K562 (cell line): ENCODE measurements around the gene EIF4G1. TPM values are rescaled to one million over a fixed set of nuclear protein-coding genes. Genes with fewer than 3 reads are reported as not detected.

ENCODE experiments used
- CC2D1A ChIP-seq: fragments of 450-650 bp; IDR thresholded peaks from 2 replicates; pipeline ENCODE4 v1.6.1; 2017; ENCODE audit warnings: mild to moderate bottlenecking
- CXXC5 ChIP-seq: fragments of 250-450 bp; sonication (Bioruptor Pico); IDR thresholded peaks from 2 replicates; pipeline ENCODE4 v1.8.0; 2022; ENCODE audit warnings: inconsistent platforms, mild to moderate bottlenecking, moderate library complexity
- ELF1 ChIP-seq: fragments of 200-800 bp; sonication (Bioruptor generic); IDR thresholded peaks from 2 replicates; pipeline ENCODE4 v1.6.1; 2016; ENCODE audit warnings: missing genetic modification characterization, missing compliant biosample characterization
- FOSL1 ChIP-seq: fragments of 200-800 bp; sonication (Bioruptor generic); conservative IDR thresholded peaks from 2 replicates; pipeline ENCODE4 v1.6.1; 2016; ENCODE audit warnings: missing genetic modification characterization, missing compliant biosample characterization
- FOXK2 ChIP-seq, 2 experiments: fragments of 450-650 bp; IDR thresholded peaks in 1 of 2; conservative IDR thresholded peaks in 1 of 2; 2 replicates each; pipeline ENCODE4 v1.6.1; 2016; ENCODE audit warnings: low read depth in 2 of 2, mild to moderate bottlenecking in 1 of 2
- HDAC1 ChIP-seq, 2 experiments: fragments of 450-650 bp; IDR thresholded peaks; 2 replicates each; pipeline ENCODE4 v1.6.1; 2016 to 2017; ENCODE audit warnings: inconsistent platforms in 1 of 2, mild to moderate bottlenecking in 1 of 2, moderate library complexity in 1 of 2
- HDAC2 ChIP-seq: fragments of 450-650 bp; IDR thresholded peaks from 2 replicates; pipeline ENCODE4 v1.6.1; 2016; ENCODE audit warnings: mild to moderate bottlenecking
- HDGF ChIP-seq: fragments of 450-650 bp; IDR thresholded peaks from 2 replicates; pipeline ENCODE4 v1.6.1; 2016
- HNRNPUL1 ChIP-seq: fragments of 200-400 bp; formaldehyde crosslinking; IDR thresholded peaks from 2 replicates; pipeline ENCODE4 v1.6.1; 2017; ENCODE audit warnings: low read length
- KHSRP ChIP-seq: fragments of 450-650 bp; IDR thresholded peaks from 2 replicates; pipeline ENCODE4 v1.6.1; 2017
- NCOA4 ChIP-seq: fragments of 450-650 bp; IDR thresholded peaks from 2 replicates; pipeline ENCODE4 v1.6.1; 2018; ENCODE audit warnings: mild to moderate bottlenecking; ENCODE audit not compliant: partially characterized antibody
- NEUROD1 ChIP-seq: fragments of 150-350 bp; IDR thresholded peaks from 2 replicates; pipeline ENCODE4 v1.6.1; 2014; ENCODE audit warnings: borderline replicate concordance, low read length, low read depth; ENCODE audit not compliant: partially characterized antibody
- POLR2AphosphoS5 ChIP-seq: IDR thresholded peaks from 2 replicates; pipeline ENCODE4 v1.6.1; 2011; ENCODE audit warnings: mild to moderate bottlenecking, low read depth, low read length, moderate library complexity; ENCODE audit not compliant: control insufficient read depth, insufficient read depth
- SIN3B ChIP-seq: fragments of 450-650 bp; IDR thresholded peaks from 2 replicates; pipeline ENCODE4 v1.6.1; 2017; ENCODE audit warnings: low read depth, mild to moderate bottlenecking, moderate library complexity
- ZFP36 ChIP-seq: fragments of 150-350 bp; IDR thresholded peaks from 2 replicates; pipeline ENCODE4 v1.6.1; 2018; ENCODE audit warnings: low read length, low read depth; ENCODE audit not compliant: partially characterized antibody
- ZNF717 ChIP-seq: fragments of 250-450 bp; sonication (Bioruptor Pico); IDR thresholded peaks from 2 replicates; pipeline ENCODE4 v1.5.0; 2021
- polyA plus RNA-seq, 8 experiments: library from polyadenylated mRNA; depleted of rRNA in 4 of 8; stranded (reverse) in 5 of 8; unstranded in 3 of 8; fragments of >200 nt; fragmentation: Nextera tagmentation in 2 of 8; fragmentation: Illumina TruSeq in 1 of 8; extraction: Ambion mirVana in 2 of 8; extraction: Trizol in 1 of 8; gene quantifications; 2 replicates each; pipeline versions ENCODE4 v1.2.1 to v1.2.3, GENCODE V29; 2011 to 2014; ENCODE audit warnings: inconsistent platforms in 1 of 8, missing spikeins in 1 of 8
- total RNA-seq, 7 experiments: library from RNA; depleted of rRNA in 6 of 7; stranded (reverse); fragments of >200 nt in 6 of 7; fragmentation: Illumina TruSeq in 2 of 7; extraction: Trizol in 2 of 7; gene quantifications; 2 replicates each; pipeline versions ENCODE4 v1.2.1 to v1.2.3, GENCODE V29; 2011 to 2021; ENCODE audit warnings: low replicate concordance in 1 of 7
- TF ChIP-seq, protein P1 (sequence below): sonication (generic); formaldehyde crosslinking; IDR thresholded peaks from 2 replicates; pipeline ENCODE4 v1.8.0; 2022; ENCODE audit warnings: mild to moderate bottlenecking, missing genetic modification reagents
- TF ChIP-seq, protein P2 (sequence below): sonication (generic); formaldehyde crosslinking; IDR thresholded peaks from 2 replicates; pipeline ENCODE4 v1.8.1; 2023; ENCODE audit warnings: mild to moderate bottlenecking, missing genetic modification reagents
- TF ChIP-seq, protein P3 (sequence below), 2 experiments: fragments of 250-450 bp in 1 of 2; fragments of 450-650 bp in 1 of 2; sonication (Bioruptor Pico) in 1 of 2; IDR thresholded peaks; 2 replicates each; pipeline versions ENCODE4 v1.6.1 to v1.8.0; 2016 to 2021; ENCODE audit warnings: mild to moderate bottlenecking in 2 of 2, moderate library complexity in 2 of 2, missing compliant biosample characterization in 1 of 2, missing genetic modification characterization in 1 of 2
- TF ChIP-seq, protein P4 (sequence below): fragments of 450-650 bp; formaldehyde crosslinking; IDR thresholded peaks from 2 replicates; pipeline ENCODE4 v1.4.0; 2020; ENCODE audit warnings: mild to moderate bottlenecking, moderate library complexity
- TF ChIP-seq, protein P5 (sequence below), 2 experiments: fragments of 450-650 bp; conservative IDR thresholded peaks; 2 replicates each; pipeline ENCODE4 v1.6.1; 2017; ENCODE audit warnings: mild to moderate bottlenecking in 2 of 2, moderate library complexity in 2 of 2

EIF4G1 gene
- total and polyA plus RNA-seq, 9 of the 15 experiments (the other 6 are each of a cell fraction or from before 2014, with no cell fraction given) = 4.6 to 505 (median 155) TPM

DNA sequence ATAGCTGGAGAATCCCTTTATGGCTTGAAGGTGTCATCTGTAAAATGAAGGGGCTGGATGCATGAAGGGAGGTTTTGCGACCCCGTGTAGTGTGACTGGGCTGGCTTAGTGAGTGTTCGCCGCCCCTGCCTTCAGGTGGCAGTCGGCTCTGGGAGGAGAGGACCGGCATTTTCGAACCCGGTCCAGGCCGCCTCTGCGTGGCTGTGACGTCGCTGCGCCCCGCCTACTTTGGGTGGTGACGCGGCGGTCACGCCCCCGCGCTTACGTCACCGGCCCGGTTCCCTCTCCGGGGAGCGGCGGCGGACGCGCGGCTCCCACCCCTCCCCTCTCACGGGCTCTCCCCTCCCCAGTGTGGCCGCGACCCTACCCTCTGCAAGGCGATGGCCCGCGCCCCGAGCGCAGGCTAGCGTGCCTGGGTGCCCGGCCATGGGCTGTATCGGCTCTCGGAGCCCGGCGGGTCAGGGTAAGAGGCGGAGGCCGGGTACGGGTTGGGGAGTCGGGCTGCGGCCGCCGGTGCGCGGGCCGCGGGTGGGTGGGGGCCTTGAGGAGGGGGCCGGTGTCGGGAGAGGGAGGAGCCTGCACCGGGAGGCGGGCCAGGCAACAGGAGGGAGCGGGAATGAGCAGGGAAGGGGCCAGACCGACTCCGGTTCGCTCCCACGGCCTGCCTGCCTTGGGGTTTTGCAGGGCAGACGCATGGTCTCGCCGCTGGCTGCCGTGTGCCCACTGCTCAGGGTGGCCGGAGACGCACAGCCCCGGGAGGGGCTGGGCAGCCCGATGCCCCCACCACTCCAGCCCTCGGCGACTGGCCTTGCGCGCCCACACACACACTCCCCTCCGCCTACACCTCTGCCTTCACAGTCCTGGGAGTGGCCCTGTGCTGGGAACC lies 21.5 kb downstream of the EIF4G1 start (continued):
- TF ChIP-seq, protein P1, sequence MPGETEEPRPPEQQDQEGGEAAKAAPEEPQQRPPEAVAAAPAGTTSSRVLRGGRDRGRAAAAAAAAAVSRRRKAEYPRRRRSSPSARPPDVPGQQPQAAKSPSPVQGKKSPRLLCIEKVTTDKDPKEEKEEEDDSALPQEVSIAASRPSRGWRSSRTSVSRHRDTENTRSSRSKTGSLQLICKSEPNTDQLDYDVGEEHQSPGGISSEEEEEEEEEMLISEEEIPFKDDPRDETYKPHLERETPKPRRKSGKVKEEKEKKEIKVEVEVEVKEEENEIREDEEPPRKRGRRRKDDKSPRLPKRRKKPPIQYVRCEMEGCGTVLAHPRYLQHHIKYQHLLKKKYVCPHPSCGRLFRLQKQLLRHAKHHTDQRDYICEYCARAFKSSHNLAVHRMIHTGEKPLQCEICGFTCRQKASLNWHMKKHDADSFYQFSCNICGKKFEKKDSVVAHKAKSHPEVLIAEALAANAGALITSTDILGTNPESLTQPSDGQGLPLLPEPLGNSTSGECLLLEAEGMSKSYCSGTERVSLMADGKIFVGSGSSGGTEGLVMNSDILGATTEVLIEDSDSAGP (CRISPR knock-in tag) = no peak
- TF ChIP-seq, protein P2, sequence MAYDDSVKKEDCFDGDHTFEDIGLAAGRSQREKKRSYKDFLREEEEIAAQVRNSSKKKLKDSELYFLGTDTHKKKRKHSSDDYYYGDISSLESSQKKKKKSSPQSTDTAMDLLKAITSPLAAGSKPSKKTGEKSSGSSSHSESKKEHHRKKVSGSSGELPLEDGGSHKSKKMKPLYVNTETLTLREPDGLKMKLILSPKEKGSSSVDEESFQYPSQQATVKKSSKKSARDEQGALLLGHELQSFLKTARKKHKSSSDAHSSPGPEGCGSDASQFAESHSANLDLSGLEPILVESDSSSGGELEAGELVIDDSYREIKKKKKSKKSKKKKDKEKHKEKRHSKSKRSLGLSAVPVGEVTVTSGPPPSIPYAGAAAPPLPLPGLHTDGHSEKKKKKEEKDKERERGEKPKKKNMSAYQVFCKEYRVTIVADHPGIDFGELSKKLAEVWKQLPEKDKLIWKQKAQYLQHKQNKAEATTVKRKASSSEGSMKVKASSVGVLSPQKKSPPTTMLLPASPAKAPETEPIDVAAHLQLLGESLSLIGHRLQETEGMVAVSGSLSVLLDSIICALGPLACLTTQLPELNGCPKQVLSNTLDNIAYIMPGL = no peak
- TF ChIP-seq FOSL1 (no peak), HDGF (no peak), SIN3B (no peak), FOXK2 (conservative IDR thresholded peaks at IDR 0.05 in 1 of 2, IDR thresholded peaks at IDR 0.05 in 1 of 2; ENCODE audit: low read depth in 2 of 2) (peak in 1 of 2 experiments; percentile 33; a peak in 1 of 4 replicates), HDAC2 (no peak), CC2D1A (no peak), KHSRP (peak; percentile 87), HNRNPUL1 (no peak), NCOA4 (no peak), NEUROD1 (no peak), ELF1 (tag) (no peak), ZNF717 (CRISPR knock-in tag) (no peak), CXXC5 (peak; percentile 79), POLR2AphosphoS5 (peak; percentile 63; the same call in 1 of the 2 replicates), ZFP36 (no peak), HDAC1 (IDR thresholded peaks at IDR 0.05) (no peak)
- TF ChIP-seq, protein P3, sequence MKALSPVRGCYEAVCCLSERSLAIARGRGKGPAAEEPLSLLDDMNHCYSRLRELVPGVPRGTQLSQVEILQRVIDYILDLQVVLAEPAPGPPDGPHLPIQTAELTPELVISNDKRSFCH (CRISPR knock-in tag; IDR thresholded peaks at IDR 0.05) = no peak
- TF ChIP-seq, protein P3 (tag; IDR thresholded peaks at IDR 0.05) = no peak
- TF ChIP-seq, protein P4, sequence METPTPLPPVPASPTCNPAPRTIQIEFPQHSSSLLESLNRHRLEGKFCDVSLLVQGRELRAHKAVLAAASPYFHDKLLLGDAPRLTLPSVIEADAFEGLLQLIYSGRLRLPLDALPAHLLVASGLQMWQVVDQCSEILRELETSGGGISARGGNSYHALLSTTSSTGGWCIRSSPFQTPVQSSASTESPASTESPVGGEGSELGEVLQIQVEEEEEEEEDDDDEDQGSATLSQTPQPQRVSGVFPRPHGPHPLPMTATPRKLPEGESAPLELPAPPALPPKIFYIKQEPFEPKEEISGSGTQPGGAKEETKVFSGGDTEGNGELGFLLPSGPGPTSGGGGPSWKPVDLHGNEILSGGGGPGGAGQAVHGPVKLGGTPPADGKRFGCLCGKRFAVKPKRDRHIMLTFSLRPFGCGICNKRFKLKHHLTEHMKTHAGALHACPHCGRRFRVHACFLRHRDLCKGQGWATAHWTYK = peak; percentile 27; the same call in 1 of the 2 replicates
- TF ChIP-seq, protein P5, sequence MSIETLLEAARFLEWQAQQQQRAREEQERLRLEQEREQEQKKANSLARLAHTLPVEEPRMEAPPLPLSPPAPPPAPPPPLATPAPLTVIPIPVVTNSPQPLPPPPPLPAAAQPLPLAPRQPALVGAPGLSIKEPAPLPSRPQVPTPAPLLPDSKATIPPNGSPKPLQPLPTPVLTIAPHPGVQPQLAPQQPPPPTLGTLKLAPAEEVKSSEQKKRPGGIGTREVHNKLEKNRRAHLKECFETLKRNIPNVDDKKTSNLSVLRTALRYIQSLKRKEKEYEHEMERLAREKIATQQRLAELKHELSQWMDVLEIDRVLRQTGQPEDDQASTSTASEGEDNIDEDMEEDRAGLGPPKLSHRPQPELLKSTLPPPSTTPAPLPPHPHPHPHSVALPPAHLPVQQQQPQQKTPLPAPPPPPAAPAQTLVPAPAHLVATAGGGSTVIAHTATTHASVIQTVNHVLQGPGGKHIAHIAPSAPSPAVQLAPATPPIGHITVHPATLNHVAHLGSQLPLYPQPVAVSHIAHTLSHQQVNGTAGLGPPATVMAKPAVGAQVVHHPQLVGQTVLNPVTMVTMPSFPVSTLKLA (conservative IDR thresholded peaks at IDR 0.05) = peak in 1 of 2 experiments; percentile 66; a peak in 3 of 4 replicates
